IPS-NIHi7 (cell line): ENCODE measurements around the gene ARMS2.

Experiments
- DNase-seq: peaks from one replicate; pipeline ENCODE4 v3.0.0; 2012; ENCODE audit warnings: mixed read lengths; ENCODE audit errors: extremely low spot score

Gene ARMS2

DNA sequence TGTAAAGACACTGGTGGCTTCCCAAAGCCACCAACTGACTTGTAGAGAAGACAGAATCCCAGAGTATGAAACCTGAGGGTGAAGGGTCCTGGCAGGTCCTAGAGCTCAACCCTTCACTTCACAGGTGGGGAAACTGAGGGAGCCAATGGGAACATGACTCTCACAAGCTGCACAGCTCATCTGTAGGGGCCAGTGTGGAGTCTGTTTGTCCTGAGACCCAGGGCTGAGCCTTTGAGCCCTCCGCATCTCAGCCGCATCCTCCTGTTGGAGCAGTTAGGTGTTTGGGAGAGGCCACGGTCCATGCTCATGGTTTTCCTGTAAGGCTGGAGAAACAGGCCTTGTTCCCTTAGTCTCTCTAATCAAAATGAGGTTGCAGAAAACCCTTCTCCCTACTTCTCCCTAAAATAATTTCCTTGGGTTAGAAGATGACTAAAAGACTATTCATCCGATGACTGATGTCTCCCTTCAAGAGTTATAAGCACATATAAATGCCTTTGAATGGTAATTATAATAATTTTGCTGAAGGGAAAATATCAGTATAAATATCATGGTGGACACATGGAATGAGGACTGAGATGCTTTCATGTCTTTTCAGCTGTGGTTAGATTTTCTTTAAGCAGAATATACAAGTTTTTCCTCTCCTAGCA is 17.2 kb downstream of the ARMS2 start:
- DNase-seq = no peak

DNA sequence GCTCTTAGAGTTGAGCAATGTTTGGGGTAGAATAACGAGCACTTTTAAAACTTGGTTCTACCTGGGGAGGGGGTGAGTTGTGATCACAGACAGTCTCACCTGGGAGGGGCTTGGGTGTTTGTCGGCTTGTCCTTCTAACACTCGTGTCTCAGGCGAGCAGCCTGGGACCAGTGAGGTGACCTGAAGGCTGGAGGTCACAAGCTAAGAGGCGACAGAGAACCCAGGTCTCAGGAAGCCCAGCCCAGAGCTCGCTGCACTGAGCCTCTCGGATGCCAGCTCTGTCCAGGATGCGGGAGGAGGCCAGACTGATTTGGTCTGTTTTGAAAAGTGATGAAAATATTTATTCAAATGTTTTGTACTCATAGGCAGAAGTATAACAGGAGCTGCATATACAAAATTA is 18.7 kb downstream of the ARMS2 start:
- DNase-seq = no peak

DNA sequence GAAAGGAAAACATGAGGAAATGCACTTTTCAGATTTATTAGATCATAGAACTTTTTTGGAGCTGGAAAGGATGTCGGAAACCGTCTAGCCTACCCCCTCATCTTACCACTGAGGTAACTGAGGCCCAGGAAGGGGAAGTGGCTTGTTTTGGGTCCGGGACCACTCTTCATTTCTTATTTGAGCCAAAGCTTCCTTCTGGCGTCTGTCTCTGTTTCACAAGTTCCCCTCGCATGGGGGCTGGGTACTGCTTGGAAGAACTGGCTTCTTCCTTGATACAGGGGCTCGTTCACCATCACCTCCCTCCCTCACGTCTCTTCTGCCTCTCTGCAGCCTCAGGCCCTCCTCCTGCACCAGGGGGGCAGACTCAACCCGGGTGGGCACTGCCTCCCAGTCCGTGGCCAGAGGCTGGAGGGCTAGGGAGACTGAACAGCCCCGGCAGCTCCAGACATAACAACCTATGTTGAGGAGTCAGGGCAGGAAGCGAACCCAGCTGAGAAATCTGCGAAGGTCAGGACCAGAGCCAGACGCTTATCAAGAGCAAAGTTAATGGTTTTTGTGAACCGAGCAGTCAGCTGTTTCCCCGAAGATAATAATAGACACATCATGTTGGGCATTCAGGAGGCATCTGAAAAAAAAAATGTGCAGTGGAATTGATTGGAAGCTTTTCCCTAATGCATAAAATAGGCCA is 19.8 kb downstream of the ARMS2 start:
- DNase-seq = no peak

DNA sequence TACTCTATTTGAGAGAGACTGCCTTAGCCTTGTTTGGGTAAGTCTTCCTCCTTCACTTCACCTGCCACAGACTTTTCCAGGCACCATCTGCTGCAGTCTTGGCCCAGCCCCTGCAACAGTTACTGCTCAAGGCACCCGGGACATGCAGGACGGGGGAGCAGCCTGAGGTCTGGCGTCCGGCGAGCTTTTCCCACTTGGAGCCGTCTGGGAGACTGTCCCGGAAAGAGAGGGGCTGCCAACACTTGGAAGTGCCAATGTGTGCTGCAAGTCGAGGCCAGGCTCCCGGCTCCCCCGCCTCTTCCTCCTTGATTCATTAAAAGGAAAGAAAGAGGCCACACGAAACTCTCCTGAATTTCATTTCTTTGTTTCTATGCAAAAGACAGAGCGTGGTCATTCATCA is 20.6 kb downstream of the ARMS2 start:
- DNase-seq = no peak

DNA sequence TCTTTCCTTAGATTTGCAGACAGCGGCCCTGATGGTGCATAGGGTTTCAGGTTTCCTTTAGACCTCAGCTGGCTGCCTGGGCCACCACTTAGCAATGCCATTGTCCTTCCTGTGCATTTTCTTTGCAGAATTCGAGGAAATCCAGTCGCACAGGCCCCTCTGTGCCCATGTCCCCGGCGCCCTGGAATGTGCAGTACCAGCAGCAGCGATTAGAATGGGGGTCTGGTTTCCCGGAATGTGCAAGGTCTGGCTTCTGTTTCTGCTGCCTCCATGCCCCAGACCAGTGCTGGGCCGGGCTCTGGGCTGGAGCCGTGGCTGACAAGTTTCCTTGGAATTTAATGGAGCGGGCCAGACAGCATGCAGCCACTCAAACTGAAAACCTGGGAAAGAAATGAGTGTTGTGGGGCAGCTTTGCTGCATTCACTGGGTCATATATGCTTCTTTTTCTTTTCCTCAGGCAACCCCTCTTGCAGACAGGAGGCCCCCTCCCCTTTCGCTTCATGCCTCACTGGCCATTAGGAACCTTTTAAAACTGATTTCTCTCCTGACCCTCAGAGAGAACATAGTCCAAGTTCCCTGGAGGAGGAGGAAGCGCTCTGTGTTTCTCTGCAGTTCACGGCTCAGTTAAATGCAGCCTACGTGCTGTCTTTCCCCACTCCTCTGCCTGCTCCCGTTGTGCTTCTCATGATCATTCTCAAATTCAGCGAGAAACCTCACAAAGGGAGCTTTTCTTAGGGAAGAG is 21.3 kb downstream of the ARMS2 start:
- peak; percentile 44 for DNase-seq

DNA sequence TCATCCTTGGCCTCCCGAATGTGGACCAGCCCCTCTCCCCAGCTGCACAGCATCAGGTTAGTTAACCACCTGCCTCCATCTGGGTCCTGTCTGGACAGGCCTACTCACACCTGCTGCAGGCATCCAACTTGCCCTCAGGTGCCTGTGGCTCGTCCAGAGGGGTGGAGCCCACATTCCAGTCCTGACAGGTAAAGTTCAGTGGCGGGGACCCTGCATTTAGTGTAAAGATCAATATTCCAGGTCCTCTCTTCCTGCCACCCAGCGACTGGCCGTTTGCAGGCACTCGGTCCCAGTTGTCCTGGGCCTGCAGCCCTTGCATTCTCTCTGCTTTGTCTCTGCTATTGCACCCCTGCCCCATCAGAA is 21.9 kb downstream of the ARMS2 start:
- DNase-seq = no peak

DNA sequence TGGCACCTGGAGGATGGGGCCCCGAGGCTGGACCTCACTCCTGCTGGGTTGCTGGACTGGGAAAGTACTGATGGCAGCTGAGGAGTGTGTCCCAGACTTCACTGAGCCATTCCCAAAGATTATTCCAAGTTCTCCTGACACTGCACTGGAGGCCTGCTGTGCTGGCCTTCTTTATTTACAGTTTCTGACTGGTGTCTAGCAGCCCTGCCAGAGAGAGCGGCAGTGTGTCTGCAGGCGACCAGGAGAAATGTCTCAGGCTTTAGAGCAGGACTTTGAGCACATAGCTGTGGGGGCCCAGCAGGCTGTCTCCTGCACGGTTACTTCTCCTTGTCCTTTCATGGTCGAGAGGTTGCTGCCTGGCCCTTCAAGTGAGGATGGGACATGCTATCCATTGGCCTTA is 23.0 kb downstream of the ARMS2 start:
- DNase-seq = no peak

DNA sequence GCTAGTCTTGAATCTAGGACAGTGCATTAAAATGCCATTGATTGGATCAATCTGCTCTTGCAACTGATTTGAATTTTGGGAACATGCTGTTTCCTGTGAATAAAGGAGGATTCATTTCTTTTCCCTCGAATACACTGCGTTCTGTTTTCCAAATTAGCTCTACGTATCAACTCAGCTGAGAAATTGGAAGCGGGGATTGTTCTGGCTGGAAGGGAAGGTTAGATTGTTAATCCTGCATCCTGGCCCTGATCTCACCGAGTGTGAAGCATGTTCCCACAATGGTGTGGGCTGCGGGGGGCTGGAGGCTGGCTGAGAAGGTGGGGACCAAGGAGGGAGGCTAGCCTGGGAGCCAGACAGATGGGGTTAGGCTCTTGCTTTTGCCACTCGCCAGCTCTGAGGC is 24.5 kb downstream of the ARMS2 start:
- no peak for DNase-seq

DNA sequence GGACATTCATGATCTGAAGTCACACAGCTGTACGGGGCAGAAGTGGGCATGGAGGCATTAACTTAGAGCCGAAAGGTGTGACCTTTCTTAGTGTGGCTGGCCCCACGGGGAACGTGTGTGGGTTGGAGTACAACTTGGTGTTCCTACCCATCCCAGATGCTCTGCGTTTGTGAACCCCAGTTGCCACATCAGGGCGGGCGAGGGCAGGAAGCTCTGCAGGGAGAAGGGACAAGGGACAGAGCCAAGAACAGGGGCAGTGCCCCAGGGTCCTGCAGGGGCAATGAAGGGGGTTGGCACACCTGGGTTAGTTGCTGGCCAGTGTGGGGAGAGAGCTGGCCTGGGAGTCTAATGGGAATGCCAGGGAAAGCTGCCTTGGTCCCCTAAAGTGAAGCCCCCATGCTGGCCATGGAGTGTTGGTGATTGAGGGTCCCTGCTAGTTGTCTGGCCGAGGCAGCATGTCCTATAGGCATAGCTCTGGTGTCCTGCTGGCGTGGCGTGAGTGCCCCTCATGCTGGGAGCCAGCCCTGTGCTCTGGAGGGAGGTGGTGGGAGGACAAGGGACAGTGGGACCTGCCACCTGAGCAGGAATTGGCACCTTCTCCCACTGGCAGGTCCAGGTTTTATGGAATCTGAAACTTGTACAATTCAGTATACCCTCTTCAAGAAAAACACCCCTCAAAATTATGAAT is 25.8 kb downstream of the ARMS2 start:
- no peak for DNase-seq

DNA sequence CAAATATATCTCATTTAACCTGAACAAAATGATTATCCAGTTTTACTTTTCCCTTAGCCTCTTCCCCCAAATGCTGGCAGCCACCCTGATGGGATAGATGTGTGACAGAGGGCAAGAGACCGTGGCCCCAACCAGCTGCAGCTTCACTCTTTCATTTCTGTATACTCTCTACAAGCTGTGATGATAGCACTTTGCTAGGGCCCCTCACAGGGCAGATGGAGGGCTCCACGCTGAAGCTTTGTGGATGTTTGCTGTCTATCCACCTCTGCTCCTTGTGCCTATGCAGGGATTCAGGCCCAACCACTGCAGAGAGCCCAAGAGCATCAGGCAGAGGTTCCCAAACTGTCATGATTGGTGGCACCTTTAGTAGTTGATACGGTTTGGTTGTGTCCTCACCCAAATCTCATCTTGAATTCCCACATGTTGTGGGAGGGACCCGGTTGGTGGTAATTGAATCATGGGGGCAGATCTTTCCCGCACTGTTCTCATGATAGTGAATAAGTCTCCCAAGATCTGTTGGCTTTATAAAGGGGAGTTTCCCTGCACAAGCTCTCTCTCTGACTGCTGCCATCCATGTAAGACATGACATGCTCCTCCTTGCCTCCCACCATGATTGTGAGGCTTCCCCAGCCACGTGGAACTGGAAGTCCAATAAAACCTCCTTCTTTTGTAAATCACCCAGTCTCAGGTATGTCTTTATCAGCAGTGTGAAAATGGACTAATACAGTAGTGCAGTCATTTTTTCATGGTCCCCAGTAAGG is 27.0 kb downstream of the ARMS2 start:
- no peak for DNase-seq

DNA sequence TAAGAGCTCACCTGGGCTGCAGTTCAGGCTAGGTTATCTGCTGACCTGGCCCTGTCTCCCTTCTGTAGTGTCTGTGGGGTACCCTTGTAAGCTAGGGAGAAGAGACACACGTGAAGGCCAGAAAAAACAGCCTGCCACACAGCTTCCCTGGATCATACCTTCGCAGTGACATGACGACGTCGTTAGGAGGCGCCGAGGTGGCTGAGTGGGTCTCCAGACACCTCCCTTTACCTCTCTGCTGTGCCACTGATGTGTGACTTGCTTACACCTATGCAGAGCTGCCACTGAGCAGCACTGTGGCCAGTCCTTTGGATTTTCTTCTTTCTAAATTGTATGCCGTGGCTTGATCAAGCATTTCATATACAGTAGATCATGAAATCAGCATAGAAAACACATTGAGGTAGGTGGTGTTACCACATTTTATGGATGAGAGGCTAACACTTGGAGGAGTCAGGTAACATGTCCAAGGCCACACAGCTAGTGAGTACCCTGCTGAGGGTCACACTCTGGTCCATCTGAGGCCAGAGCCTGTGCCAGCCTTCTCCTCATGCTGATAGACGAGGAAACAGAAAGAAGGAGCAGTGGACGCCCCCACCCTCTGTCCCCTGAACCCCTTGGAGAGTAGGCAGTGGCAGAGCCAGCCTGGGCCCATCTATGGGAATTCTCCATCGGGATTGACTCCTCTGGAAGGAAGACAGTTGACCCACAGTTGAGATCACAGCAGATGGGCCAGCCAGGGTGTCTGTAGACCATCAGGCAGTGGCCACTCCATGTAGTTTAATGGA is 30.0 kb downstream of the ARMS2 start:
- DNase-seq = no peak

DNA sequence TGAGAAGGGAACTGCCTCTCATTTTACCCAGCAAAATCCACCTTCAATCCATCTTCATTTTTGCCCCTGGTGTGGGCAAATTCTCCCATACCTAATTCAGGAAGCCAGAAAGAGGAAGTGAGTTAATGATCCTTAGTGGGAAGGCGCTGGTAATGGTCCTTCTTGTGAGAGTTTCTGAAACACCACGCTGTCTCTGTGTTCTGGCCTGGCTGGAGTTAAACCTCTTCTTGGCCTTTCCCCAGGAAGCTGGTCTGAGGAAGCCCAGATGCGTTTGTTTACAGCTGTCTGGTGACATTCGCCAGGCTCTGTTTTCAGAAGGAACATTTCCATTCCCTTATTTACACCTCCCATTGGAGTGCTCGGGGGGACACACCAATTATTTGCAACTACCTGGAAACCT is 31.2 kb downstream of the ARMS2 start:
- no peak for DNase-seq

DNA sequence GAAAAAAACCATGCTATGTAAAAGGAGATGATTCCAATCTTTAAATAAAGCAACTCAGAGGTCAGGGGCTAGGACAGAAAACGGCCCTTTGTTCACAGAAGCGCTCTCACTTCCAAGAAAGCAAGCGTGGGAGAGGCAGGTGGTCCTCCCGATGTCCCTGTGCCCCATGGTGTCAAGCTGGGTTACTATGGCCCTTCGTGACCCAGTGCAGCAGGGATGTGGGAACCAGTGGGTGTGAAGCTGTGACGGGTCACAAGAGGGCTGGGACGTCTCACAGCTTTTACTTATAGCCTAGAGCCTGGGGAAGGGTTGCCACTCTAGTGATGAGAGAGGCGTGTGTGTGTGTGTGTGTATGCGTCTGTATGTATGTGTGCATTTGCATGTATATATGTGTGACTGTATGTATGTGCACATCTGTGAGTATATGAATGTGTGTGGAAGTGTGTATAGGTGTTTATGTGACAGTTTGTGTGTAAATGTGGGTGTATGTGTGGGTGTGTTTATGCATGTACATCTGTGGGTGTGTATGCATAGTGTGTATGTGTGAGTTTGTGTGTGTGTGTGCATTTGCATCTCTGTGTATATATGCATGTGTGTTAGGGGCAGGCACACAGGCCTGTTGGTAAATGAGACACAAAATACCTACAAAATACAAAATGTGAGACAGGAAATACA is 32.1 kb downstream of the ARMS2 start:
- no peak for DNase-seq

DNA sequence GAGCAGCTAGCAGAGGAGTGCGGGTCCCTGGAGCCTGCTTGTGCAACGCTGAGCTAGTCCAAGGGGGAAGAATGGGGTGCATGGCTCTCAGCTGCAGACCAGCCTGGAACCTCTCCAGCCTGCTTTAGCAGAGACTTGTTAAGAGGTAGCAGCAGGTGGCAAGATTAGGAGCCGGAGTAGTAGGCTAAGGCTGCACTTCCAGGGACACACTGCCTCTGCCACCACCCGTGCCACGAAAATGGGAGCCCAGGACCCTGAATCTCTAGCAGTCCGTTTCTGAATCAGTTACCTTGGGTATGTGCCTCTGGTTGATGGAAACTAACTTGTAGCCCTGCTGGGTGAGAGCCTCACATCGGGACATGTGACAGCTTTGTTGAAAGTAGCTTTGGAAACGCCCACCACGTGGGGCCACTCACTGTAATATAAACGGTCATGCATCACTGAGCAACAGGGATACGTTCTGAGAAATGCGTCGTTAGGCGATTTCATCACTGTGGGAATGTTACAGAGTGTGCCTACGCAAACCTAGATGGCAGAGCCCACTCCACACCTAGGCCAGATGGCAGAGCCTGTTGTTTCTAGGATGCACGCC is 32.8 kb downstream of the ARMS2 start:
- DNase-seq = no peak

DNA sequence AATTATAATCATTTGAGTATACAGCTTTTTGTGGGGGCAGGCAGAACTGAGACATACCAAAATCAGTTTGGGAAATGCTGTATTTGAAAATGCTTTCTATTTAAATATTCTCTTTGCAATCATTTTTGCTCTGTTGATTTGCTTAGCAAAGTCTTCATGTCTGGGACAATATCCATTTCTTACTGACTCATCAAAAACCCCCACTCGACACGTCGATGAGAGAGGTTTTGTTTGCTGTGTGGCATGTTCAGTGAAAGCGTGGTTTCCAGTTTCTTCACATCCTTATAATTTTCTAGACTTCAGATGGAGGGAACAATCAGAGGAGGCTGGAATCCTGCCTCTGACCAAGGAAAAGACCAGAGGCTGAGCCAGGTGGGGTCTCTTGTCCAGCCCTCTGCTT is 35.8 kb downstream of the ARMS2 start:
- no peak for DNase-seq

DNA sequence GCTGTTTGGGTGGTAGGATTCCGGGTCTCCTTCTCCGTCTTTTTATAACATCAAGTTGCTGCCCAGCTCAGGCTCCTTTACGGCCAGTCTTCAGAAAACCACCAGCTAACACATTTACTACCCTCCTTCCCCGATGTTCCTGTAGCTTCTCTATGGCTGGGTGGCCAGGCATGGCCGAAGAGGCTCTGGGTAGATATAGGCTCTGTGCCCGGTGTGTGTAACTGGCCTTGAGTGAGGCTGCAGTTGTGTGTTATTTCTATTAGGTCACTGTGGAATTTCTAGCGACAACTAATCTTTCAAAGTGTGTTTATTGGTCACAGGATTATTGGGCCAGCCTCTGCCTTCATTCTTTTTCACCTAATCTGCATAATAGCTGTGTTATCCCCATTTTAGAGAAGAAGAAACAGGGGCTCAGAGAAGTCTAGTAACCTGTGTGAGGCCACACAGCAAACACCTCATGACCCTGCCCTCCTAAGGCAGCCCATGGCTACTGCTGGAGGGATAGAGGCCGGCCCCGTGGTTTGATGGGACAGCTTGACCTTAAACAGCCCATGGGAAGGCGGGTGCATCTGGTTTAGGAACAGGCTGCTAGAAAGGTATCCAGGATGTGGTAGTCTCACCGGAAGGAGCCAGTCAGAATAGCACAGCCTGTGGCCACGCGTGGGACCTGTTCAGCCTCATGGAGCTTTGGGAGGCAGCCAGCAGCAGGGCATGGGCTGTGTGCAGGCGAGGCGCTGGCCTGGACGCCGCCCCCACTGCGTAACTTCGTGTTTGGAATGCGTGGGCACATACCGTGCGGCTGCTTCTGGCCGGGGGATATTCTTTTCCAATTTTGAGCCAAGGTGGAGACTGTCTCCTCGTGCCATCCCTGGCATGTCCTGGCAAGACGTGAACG is 36.6 kb downstream of the ARMS2 start:
- DNase-seq = no peak

DNA sequence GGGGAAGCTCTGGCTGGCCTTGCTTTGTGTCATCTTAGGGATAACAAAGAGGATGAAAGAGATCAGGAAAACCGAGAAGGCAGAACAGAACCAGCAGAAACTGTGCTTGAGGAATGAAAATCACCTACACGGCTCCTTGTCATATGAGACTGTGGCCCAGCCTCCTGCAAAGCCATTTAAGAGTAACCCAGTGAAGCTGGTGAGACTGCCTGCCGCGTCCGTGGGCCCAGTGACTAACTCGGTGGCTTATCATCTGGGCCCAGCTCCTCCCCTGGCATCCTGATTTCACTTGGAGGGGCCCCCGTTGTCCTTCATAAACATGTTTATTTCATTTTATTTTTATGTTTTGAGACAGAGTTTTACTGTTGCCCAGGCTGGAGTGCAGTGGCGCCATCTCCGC is 37.6 kb downstream of the ARMS2 start:
- no peak for DNase-seq

DNA sequence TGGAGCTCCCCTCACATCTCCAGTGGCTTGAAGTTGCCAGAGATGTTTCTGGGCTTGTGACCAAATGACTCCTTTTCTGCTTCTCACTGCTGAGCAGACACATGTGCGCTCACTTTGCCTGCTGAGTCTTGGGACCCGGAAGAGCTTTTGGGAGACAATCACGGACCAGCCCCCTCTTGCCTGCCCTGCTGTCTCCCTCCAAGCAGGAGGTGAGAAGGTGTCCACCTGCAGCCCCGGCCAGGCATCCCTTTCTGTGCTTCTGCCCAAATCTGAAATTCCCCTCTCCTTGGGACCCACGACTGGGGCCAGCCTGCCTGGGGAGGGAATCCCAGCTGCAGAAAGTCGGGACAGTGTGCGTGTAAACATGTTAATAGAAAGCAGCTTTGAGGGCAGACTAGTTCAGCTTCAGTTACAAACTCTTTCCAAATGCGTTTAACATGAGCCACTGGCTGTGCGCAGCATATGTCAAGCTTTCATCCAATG is 38.6 kb downstream of the ARMS2 start:
- no peak for DNase-seq

DNA sequence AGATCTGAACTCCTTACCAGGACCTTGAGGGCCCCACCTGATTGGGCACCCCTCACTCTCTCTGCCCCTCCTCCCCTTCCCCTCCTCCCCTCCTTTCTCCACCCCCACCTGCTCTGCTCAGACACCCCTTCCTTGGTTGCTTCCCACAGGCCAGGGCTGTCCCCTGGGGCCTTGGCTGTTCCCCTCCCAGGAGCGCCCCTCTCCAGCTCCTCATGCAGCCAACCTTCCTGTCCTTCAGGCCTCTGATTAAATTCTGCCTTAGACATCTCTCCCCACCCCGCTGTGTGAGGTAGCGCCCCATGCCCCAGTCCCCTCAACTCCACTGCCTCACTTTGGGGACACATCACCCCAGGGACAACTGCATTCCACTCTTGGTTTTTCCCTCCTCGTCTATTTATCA is 39.3 kb downstream of the ARMS2 start:
- DNase-seq = no peak
